HepG2 (cell line): ENCODE data around the gene ZNF48. TPM values are rescaled to one million over a fixed set of nuclear protein-coding genes. Genes with fewer than 3 reads are reported as not detected.

ENCODE experiments used
- EZH2 ChIP-seq: conservative IDR thresholded peaks from 2 replicates; pipeline ENCODE4 v1.6.1; 2012; ENCODE audit warnings: mild to moderate bottlenecking, low read depth, low read length, moderate library complexity
- GLI4 ChIP-seq: sonication (generic); formaldehyde crosslinking; IDR thresholded peaks from 2 replicates; pipeline ENCODE4 v1.5.1; 2020; ENCODE audit warnings: missing genetic modification reagents, mild to moderate bottlenecking, moderate library complexity, borderline replicate concordance
- HOXA7 ChIP-seq: sonication (generic); formaldehyde crosslinking; IDR thresholded peaks from 2 replicates; pipeline ENCODE4 v1.8.1; 2022; ENCODE audit warnings: mild to moderate bottlenecking, missing genetic modification reagents, moderate library complexity
- KLF15 ChIP-seq: sonication (generic); formaldehyde crosslinking; IDR thresholded peaks from 2 replicates; pipeline ENCODE4 v1.8.1; 2023; ENCODE audit warnings: borderline replicate concordance, mild to moderate bottlenecking, inconsistent platforms, missing genetic modification reagents, mixed read lengths
- NFIC ChIP-seq: IDR thresholded peaks from 2 replicates; pipeline ENCODE4 v1.6.1; 2012; ENCODE audit warnings: mild to moderate bottlenecking, low read length, inconsistent platforms
- NFKB2 ChIP-seq: sonication (generic); formaldehyde crosslinking; IDR thresholded peaks from 2 replicates; pipeline ENCODE4 v1.4.0; 2020; ENCODE audit warnings: missing genetic modification reagents, borderline replicate concordance
- PTBP1 ChIP-seq: fragments of 200-400 bp; formaldehyde crosslinking; IDR thresholded peaks from 2 replicates; pipeline ENCODE4 v1.6.1; 2018; ENCODE audit warnings: low read length, low read depth; ENCODE audit not compliant: poor library complexity, severe bottlenecking
- SMARCC2 ChIP-seq: fragments of 450-650 bp; IDR thresholded peaks from 2 replicates; pipeline ENCODE4 v1.6.1; 2017; ENCODE audit warnings: antibody characterized with exemption, mild to moderate bottlenecking
- SMYD3 ChIP-seq: sonication (generic); formaldehyde crosslinking; IDR thresholded peaks from 2 replicates; pipeline ENCODE4 v1.8.1; 2023; ENCODE audit warnings: mild to moderate bottlenecking, missing genetic modification reagents
- TEAD3 ChIP-seq: optimal IDR thresholded peaks from 2 replicates; pipeline ENCODE3; 2016; ENCODE audit warnings: borderline replicate concordance
- ZMAT3 ChIP-seq: sonication (generic); formaldehyde crosslinking; conservative IDR thresholded peaks from 2 replicates; pipeline ENCODE4 v1.7.0; 2021; ENCODE audit warnings: missing genetic modification reagents
- ZNF207 ChIP-seq: fragments of 450-650 bp; IDR thresholded peaks from 2 replicates; pipeline ENCODE4 v1.6.1; 2016; ENCODE audit warnings: antibody characterized with exemption, borderline replicate concordance
- ZNF232 ChIP-seq: sonication (generic); formaldehyde crosslinking; IDR thresholded peaks from 2 replicates; pipeline ENCODE4 v1.4.0; 2020; ENCODE audit warnings: missing genetic modification reagents, borderline replicate concordance
- ZNF775 ChIP-seq: sonication (generic); formaldehyde crosslinking; IDR thresholded peaks from 2 replicates; pipeline ENCODE4 v1.4.0; 2020; ENCODE audit warnings: missing genetic modification reagents, mild to moderate bottlenecking, moderate library complexity, borderline replicate concordance
- ZNF841 ChIP-seq: sonication (generic); formaldehyde crosslinking; IDR thresholded peaks from 2 replicates; pipeline ENCODE4 v1.8.1; 2023; ENCODE audit warnings: missing genetic modification reagents, borderline replicate concordance
- ZNF850 ChIP-seq: sonication (generic); formaldehyde crosslinking; conservative IDR thresholded peaks from 2 replicates; pipeline ENCODE4 v1.9.0; 2021; ENCODE audit warnings: mild to moderate bottlenecking, missing genetic modification reagents
- ZSCAN22 ChIP-seq: sonication (generic); formaldehyde crosslinking; IDR thresholded peaks from 2 replicates; pipeline ENCODE4 v1.4.0; 2020; ENCODE audit warnings: mild to moderate bottlenecking, missing genetic modification reagents
- ZZZ3 ChIP-seq: sonication (generic); formaldehyde crosslinking; IDR thresholded peaks from 2 replicates; pipeline ENCODE4 v1.4.0; 2020; ENCODE audit warnings: missing genetic modification reagents, mild to moderate bottlenecking, borderline replicate concordance
- polyA plus RNA-seq, 8 experiments: library from polyadenylated mRNA; depleted of rRNA in 3 of 8; stranded (reverse) in 7 of 8; unstranded in 1 of 8; fragments of >200 nt; fragmentation: Illumina TruSeq in 4 of 8; extraction: Trizol in 4 of 8; gene quantifications; 2 replicates each; pipeline versions ENCODE4 v1.2.1 to v1.2.3, GENCODE V29; 2011 to 2016; ENCODE audit warnings: low read depth in 4 of 8, missing spikeins in 1 of 8, mixed read lengths in 1 of 8; ENCODE audit not compliant: insufficient read depth in 1 of 8
- total RNA-seq, 5 experiments: library from RNA; depleted of rRNA; stranded (reverse); fragments of >200 nt; fragmentation: Illumina TruSeq; extraction: Trizol; gene quantifications; 2 replicates each; pipeline ENCODE4 v1.2.3, GENCODE V29; 2016; ENCODE audit warnings: low read depth in 1 of 5
- TF ChIP-seq, protein P1 (sequence below): sonication (generic); formaldehyde crosslinking; IDR thresholded peaks from 2 replicates; pipeline ENCODE4 v1.5.1; 2020; ENCODE audit warnings: missing genetic modification reagents, mild to moderate bottlenecking, borderline replicate concordance
- TF ChIP-seq, protein P2 (sequence below): sonication (generic); formaldehyde crosslinking; IDR thresholded peaks from 2 replicates; pipeline ENCODE4 v1.4.0; 2020; ENCODE audit warnings: low read depth, missing genetic modification reagents
- TF ChIP-seq, protein P3 (sequence below): sonication (generic); formaldehyde crosslinking; IDR thresholded peaks from 2 replicates; pipeline ENCODE4 v1.5.0; 2020; ENCODE audit warnings: mild to moderate bottlenecking, missing genetic modification reagents

ZNF48 gene
- total and polyA plus RNA-seq, 2 of the 13 experiments (the other 11 are each of a cell fraction or from before 2014, with no cell fraction given): 9.9 to 12.3 TPM

DNA sequence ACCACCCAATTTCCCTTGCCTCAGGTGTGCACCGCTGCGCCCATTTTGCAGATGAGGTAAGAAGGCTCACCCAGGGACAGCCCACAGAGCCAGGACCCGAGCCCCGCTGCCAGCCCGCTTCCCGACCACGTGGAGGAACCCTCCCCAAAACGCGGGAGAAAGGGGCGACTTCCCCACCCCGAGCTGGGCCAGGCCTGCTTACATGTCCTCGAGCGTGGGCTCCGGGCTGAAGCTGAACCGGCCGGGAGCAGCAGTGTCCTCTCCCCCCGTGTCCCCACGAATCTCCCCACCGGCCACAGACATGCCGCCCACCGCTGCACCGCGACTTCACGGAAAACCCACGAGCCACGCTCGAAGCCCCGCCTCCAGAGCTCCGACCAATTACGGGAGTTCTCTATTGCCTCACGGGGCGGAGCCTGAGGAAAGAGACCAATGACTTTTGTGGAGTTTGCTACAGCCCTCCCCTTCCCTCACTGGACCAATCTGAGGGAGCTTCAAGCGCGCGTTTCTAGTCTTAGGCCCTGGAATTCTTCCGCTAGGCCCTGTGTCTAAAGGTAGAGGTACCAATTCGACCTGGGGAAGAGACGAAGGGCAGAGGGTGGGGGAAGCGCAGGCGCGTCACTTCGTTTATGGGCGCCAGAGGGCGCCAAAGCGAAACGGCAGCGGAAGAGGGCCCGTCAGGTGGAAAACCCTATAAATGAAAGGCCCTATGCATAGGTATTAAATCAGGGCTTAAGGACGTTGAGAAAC lies 34.6 kb downstream of the ZNF48 start, which contains the start of gene DCTPP1 (continued):
- peak; percentile 82 for TF ChIP-seq ZZZ3
- peak; percentile 90; the same call in 1 of the 2 replicates for TF ChIP-seq SMYD3 (CRISPR knock-in tag)
- TF ChIP-seq, protein P1, sequence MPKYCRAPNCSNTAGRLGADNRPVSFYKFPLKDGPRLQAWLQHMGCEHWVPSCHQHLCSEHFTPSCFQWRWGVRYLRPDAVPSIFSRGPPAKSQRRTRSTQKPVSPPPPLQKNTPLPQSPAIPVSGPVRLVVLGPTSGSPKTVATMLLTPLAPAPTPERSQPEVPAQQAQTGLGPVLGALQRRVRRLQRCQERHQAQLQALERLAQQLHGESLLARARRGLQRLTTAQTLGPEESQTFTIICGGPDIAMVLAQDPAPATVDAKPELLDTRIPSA (CRISPR knock-in tag): peak; percentile 65
- no peak for TF ChIP-seq HOXA7 (CRISPR knock-in tag)
- no peak for TF ChIP-seq ZNF232 (CRISPR knock-in tag)
- TF ChIP-seq NFIC: no peak
- peak; percentile 72; the same call in 1 of the 2 replicates for TF ChIP-seq ZSCAN22 (CRISPR knock-in tag)
- TF ChIP-seq ZNF207: no peak
- TF ChIP-seq ZNF850 (CRISPR knock-in tag): no peak
- TF ChIP-seq TEAD3 (CRISPR knock-in tag): peak; percentile 96
- TF ChIP-seq PTBP1: no peak
- TF ChIP-seq, protein P2, sequence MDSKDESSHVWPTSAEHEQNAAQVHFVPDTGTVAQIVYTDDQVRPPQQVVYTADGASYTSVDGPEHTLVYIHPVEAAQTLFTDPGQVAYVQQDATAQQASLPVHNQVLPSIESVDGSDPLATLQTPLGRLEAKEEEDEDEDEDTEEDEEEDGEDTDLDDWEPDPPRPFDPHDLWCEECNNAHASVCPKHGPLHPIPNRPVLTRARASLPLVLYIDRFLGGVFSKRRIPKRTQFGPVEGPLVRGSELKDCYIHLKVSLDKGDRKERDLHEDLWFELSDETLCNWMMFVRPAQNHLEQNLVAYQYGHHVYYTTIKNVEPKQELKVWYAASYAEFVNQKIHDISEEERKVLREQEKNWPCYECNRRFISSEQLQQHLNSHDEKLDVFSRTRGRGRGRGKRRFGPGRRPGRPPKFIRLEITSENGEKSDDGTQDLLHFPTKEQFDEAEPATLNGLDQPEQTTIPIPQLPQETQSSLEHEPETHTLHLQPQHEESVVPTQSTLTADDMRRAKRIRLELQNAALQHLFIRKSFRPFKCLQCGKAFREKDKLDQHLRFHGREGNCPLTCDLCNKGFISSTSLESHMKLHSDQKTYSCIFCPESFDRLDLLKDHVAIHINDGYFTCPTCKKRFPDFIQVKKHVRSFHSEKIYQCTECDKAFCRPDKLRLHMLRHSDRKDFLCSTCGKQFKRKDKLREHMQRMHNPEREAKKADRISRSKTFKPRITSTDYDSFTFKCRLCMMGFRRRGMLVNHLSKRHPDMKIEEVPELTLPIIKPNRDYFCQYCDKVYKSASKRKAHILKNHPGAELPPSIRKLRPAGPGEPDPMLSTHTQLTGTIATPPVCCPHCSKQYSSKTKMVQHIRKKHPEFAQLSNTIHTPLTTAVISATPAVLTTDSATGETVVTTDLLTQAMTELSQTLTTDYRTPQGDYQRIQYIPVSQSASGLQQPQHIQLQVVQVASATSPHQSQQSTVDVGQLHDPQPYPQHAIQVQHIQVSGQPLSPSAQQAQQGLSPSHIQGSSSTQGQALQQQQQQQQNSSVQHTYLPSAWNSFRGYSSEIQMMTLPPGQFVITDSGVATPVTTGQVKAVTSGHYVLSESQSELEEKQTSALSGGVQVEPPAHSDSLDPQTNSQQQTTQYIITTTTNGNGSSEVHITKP (CRISPR knock-in tag): peak; percentile 88
- TF ChIP-seq NFKB2 (CRISPR knock-in tag): peak; percentile 61; the same call in 1 of the 2 replicates
- peak; percentile 30; the same call in 1 of the 2 replicates for TF ChIP-seq ZMAT3 (CRISPR knock-in tag)
- no peak for TF ChIP-seq EZH2
- peak; percentile 42; the same call in 1 of the 2 replicates for TF ChIP-seq ZNF841 (CRISPR knock-in tag)
- no peak; the same call in 1 of the 2 replicates for TF ChIP-seq KLF15 (CRISPR knock-in tag)
- peak; percentile 11; the same call in 1 of the 2 replicates for TF ChIP-seq GLI4
- TF ChIP-seq, protein P3, sequence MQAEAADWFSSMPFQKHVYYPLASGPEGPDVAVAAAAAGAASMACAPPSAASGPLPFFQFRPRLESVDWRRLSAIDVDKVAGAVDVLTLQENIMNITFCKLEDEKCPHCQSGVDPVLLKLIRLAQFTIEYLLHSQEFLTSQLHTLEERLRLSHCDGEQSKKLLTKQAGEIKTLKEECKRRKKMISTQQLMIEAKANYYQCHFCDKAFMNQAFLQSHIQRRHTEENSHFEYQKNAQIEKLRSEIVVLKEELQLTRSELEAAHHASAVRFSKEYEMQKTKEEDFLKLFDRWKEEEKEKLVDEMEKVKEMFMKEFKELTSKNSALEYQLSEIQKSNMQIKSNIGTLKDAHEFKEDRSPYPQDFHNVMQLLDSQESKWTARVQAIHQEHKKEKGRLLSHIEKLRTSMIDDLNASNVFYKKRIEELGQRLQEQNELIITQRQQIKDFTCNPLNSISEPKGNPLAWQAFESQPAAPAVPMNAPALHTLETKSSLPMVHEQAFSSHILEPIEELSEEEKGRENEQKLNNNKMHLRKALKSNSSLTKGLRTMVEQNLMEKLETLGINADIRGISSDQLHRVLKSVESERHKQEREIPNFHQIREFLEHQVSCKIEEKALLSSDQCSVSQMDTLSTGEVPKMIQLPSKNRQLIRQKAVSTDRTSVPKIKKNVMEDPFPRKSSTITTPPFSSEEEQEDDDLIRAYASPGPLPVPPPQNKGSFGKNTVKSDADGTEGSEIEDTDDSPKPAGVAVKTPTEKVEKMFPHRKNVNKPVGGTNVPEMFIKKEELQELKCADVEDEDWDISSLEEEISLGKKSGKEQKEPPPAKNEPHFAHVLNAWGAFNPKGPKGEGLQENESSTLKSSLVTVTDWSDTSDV: no peak
- TF ChIP-seq ZNF775: peak; percentile 73; the same call in 1 of the 2 replicates
- TF ChIP-seq SMARCC2: no peak
